HL-60/S4 (cell line): ENCODE measurements around the gene HBE1.
"Not testable (repeated sequence)": the region's sequence is repeated elsewhere in the genome, so short reads cannot be mapped to it uniquely, and the experiment has no call there.

ENCODE experiments used
- in situ Hi-C: fragments of 300-500 bp; cut with MboI; formaldehyde crosslinking; loops from 2 replicates; pipeline ENCODE4 v1.14.3; 2022; ENCODE audit warnings: low sequenced_read_pairs

The HBE1 gene

DNA sequence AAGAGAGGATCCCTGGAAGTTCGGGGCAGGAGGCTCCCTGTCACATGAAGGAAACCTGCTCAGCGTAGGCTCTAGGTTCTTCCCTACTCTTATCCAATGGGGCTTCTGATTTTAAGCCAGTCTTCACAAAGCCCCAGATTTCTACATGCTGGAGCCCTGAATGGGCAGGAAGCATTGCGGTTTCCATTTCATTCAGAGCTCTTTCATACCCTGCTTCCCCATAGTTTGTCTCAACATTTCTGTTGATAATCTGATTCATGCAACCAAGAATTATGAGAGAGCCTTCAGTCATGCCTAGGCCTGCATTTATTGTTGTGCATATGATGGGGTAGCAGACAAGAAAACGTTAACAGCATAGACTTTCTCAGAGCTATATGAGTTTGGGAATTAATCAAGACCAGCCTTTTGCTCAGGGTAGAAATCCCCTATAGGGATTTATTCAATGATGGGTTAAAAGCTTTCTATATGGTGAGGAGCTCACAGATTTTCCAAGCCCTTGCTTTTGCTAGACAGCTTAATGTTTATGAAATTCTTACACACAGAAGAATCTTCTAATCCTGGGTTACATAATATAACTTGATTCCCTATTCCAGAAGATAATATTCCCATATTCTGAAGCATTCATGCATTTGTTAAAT, 16.1 kb upstream of the HBE1 start:
- in situ Hi-C loops, result no loop called here

DNA sequence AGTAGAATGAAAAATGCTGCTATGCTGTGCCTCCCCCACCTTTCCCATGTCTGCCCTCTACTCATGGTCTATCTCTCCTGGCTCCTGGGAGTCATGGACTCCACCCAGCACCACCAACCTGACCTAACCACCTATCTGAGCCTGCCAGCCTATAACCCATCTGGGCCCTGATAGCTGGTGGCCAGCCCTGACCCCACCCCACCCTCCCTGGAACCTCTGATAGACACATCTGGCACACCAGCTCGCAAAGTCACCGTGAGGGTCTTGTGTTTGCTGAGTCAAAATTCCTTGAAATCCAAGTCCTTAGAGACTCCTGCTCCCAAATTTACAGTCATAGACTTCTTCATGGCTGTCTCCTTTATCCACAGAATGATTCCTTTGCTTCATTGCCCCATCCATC, 14.9 kb upstream of the HBE1 start:
- in situ Hi-C loops, result no loop called here

DNA sequence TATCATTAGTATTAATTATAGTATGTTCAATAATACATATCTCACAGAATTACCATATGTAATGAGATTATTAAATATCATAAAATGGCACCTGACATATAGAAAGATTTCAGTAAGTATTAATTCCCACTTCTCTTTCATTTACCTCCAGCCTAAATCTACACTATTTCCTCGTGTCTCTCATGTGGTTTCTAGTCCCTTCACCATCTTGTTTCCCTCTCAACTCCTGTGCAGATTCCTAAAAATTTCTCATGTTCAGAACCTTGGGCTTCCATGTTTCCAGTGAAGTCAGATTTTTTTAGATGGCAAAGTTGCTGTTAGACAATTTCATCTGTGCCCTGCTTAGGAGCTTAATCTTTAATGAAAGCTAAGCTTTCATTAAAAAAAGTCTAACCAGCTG, 14.1 kb upstream of the HBE1 start:
- in situ Hi-C loops, result no loop called here

DNA sequence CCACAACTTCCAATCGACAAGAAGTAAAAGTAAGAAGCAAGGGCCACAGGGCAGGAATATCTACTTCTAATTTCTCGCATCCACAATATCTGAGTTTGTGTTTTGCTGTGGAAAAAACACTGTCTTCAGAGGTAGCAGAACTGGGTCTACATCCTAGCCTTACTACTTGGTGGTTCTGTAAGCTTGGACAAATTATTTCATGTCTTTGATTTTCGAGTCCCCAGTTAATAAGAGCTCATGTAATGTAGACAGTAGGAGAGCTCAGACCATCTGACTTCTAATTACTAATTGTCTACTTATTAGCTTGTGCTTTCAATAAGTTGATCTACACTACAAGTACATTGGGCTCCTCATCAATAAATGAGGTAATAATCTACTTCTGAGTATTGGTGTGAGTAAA, 13.3 kb upstream of the HBE1 start:
- in situ Hi-C loops, result no loop called here

DNA sequence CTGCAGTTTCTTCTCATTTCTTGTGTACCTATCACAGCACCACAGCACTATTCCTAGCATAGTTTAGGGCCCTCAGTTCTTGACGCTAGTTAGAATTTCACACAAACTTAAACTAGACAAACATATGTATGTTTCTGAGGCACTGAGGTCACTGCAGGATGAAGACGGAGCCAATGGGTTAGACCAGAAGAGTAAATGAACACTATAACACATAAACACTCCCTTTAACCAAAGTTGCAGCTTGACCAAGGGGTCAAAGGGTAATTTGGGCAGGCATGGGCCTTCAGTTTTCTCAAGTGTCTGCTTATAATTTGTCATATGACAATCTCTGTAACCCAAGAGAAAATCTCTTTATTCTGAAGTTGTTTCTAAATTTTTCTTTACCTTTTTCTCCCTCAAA, 12.9 kb upstream of the HBE1 start:
- in situ Hi-C loops, result no loop called here

DNA sequence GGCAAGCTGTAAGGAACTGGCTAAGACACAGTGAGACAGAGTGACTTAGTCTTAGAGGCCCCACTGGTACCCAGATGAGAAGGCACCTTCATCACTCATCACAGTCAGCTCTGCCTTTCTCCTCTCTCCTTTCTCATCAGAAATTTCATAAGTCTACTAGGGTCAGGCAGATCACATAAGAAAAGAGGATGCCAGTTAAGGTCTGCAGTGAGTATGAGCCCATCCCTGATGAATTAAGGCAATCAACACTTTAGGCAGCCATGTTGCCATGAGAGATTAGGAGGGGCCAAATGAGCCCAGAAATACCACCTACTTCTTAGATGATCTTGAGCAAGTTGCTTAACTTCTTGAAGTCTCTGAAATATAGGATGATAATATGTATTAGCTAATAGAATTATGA, 11.9 kb upstream of the HBE1 start:
- in situ Hi-C loops, result no loop called here

DNA sequence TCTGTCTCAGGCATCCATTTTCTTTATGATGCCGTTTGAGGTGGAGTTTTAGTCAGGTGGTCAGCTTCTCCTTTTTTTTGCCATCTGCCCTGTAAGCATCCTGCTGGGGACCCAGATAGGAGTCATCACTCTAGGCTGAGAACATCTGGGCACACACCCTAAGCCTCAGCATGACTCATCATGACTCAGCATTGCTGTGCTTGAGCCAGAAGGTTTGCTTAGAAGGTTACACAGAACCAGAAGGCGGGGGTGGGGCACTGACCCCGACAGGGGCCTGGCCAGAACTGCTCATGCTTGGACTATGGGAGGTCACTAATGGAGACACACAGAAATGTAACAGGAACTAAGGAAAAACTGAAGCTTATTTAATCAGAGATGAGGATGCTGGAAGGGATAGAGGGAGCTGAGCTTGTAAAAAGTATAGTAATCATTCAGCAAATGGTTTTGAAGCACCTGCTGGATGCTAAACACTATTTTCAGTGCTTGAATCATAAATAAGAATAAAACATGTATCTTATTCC, 10.9 kb upstream of the HBE1 start:
- in situ Hi-C loops, result no loop called here

DNA sequence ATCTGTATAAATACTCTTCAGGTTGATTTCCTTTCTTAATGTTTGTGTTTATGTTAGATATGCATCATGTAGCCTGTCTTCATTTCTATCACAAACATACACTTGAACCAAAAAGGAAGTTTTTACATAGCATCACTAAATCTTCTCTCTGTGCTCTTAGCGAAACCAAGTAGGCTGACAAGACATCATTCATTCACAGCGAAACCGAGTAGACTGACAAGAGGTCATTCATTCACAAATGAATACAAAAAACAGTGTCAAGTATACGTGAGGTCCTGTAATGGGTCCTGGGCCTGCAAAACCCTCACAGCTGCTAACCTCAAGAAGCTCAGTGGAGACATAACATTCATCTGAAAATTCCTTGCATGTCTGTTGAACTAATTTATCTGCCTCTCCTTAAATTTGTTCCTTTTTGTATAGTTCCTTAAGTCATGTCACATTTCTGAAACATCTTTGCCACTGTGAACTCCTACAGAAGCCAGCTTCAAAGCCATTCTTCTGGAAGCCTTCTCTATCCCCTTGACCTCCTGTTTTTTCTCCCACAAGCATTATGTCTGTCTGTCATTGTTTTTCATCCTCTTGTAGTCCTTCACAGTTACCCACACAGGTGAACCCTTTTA, 9.8 kb upstream of the HBE1 start:
- in situ Hi-C loops, result no loop called here

DNA sequence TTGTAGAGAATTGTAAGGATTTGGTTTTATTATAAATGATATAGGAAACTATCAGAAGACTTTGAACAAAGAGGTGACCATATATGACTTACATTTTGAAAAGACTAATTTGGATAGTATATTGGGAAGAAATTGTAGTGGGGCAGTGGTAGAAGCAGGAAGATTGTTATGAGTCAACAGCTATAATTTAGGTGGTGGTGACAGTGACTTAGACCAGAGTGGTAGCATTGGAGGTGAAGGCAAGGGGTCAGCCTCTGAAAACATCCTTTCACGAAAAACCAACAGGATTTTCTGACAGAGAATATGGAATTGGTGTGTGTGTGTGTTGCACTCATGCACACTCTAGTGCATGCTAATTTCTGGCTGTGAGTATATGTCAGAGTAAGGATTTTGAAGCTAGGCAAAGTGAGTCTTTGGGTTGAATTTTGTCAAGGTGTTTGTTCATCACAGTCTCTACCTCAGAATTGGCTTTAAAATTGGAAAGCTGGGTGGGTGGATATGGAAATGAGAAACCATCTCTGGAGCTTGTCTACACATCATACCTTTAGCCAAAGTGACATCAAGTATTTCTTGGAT, 8.2 kb upstream of the HBE1 start:
- in situ Hi-C loops, result no loop called here

DNA sequence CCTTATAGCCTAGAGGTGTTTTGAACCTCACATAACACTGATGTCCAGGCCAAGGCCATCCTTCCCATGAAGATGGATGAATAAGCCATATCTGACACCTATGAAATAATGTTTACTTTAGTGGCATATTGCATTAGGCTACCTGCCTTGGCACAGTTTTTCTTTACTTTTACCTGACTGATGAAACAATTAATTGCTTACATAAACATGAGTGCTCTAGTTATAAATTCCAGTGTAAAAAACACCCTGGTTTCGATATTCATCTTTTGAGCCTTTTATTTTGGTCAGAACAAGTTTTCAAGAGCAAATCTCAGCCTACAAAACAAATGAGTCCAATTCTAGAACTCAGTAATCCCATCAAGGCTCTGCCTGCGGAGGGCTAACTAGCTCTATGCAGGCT, 7.0 kb upstream of the HBE1 start:
- in situ Hi-C loops, result no loop called here

DNA sequence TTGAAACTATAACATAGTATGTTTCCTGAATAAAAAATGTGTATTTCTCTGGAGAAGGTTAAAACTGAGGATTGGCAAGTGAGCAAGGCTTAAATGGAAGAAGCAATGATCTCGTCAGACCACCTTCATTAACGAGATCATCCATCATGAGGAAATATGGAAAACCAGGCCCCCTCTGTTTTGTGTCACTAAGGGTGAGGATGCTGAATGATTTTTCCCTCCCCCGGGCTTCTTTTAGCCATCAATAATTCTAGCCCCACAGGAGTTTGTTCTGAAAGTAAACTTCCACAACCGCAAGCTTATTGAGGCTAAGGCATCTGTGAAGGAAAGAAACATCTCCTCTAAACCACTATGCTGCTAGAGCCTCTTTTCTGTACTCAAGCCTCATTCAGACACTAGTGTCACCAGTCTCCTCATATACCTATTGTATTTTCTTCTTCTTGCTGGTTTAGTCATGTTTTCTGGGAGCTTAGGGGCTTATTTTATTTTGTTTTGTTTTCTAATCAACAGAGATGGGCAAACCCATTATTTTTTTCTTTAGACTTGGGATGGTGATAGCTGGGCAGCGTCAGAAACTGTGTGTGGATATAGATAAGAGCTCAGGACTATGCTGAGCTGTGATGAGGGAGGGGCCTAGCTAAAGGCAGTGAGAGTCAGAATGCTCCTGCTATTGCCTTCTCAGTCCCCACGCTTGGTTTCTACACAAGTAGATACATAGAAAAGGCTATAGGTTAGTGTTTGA, 5.8 kb upstream of the HBE1 start:
- in situ Hi-C loops, result no loop called here

DNA sequence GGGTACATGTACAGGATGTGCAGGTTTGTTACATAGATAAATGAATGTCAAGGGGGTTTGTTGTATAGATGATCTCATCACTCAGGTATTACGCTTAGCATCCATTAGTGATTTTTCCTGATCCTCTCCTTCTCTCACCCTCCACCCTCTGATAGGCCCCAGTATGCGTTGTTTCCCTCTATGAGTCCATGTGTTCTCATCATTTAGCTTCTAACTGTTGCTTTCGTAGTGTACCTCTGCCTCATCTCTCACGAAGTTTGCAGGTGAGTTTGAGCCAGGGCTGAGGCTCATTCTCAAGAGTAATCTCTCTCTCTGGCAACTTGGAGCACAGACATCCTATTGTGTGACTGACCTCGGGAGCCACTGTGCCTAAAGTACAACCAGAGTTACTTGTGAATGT, 4.7 kb upstream of the HBE1 start:
- in situ Hi-C loops, result no loop called here

DNA sequence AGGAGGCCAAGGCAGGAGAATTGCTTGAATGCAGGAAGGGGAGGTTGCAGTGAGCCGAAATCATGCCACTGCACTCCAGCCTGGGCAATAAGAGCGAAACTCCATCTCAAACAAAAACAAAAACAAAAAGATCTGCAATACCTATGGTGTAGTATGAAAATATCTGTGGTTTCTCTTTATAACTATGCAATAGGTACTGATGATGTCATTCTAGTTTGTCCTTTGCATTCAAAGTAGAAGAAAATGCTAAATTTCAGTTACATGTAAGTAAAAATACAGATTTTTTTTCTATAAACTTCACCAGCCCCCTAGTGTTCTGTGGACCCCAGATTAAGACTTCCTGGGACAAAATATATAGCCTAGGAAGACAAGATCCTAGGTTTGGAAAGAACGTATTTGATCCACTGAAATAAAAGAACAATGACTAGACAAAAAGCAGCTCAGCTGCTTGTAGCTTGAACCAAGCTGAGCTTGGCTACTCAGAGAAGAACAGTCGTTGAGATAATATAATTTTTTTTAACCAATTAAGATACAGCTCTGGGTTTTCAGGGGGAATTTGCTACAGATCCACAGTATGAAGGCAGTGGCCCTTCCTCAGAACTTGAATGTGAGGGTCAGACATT, 2.8 kb upstream of the HBE1 start:
- in situ Hi-C loops, result no loop called here

DNA sequence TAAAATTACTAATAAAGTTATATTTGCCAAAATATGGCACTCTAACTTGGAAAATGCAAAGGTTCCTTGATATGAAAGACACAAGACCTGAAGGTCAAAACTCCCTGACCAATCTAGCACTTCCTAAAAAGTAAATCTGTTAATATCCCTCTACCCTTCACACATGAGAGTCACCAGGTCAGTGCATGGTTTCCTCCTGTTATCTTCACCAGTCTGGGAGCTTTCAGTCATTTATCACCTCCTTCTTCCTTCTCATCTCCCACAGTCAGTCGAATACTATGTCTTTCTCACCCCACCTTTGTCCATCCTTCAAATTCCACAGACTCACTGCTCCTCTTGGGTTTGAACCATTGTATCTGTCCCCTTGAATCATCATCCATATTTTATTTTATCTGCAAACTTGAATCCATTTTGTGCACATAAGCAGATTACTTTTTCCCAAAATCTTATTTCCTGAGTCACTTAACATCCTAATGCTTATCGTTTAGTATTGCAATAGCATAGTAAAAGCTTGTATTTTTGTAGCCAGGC, 2.6 kb downstream of the HBE1 start:
- in situ Hi-C loops, result no loop called here

DNA sequence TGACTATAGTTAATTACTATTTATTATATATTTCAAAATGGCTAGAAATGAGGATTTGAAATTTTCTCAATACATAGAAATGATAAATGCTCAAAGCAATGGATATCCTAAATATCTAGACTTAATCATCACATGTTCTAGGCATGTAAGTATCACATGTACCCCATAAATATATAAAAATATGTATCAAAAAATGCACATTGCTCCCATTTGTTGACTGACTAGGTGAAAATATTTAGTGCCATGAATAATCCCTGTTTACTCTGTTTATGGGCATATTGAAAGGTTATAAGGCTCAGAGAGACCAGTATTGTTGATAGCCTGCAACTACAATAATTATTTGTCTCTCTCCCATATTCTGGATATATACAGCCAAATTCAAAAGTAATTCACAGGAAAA, 3.1 kb downstream of the HBE1 start:
- in situ Hi-C loops, result no loop called here

DNA sequence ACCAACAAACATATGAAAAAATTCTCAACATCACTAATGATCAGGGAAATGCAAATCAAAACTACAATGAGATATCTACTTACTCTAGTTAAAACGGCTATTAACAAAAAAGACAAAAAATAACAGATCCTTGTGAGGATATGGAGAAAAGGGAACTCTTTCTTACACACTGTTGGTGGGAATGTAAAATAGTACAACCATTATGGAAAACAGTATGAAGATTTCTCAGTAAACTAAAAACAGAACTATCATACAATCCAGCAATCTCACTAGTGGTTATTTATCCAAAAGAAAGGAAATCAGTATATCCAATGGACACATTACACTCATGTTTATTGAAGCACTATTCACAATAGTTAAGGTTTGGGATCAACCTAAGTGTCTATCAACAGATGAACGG, 3.9 kb downstream of the HBE1 start:
- in situ Hi-C loops, result no loop called here

DNA sequence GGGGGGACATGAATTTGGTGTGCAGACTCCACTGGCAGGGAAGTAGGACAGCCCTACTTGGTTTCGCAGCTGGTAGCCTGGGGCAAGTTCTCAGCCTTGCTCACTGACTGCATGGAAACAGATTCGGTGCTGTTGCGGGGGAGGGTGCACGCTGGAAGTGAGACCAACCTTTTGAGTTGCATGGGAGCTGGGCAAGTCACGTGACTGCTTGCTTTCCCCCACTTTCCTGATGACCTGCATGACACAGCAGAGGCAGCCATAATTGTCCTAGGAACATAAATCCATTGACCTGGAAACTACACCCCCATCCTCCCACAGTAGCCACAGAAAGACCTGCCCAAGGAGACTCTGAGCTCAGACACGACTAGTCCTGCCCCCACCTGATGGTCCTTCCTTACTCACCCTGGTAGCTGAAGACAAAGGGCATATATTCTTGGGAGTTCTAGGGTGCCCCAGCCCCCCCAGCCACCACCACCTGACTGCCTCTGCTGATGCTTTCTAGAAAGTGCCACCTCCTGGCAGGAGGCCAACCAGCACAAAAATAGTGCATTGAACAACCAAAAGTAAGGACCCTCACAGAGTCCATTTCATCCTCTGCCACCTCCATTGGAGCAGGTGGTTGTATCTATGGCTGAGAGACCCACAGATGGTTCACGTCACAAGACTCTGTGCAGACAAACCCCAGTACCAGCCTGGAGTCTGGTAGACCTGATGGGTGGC, 11.0 kb downstream of the HBE1 start:
- in situ Hi-C loops, result no loop called here

DNA sequence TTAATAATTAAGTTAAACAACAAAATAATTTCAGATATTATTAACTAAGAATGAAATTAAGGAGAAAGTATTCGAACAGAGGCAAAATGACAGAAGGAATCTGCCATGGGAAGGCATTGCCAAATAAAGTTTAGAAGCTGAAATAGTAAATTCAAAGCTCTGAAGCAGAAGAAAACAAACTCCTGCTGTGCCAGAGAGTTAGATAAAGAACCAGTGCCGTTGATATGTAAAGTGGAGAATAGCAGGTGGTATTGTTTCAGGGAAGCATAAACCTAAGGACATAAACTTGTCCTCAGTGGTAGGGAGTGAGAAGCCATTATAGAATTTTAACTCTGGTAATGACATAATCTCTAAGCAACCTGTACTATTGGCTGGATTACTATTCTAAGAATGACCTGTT, 12.4 kb downstream of the HBE1 start:
- in situ Hi-C loops, result no loop called here

DNA sequence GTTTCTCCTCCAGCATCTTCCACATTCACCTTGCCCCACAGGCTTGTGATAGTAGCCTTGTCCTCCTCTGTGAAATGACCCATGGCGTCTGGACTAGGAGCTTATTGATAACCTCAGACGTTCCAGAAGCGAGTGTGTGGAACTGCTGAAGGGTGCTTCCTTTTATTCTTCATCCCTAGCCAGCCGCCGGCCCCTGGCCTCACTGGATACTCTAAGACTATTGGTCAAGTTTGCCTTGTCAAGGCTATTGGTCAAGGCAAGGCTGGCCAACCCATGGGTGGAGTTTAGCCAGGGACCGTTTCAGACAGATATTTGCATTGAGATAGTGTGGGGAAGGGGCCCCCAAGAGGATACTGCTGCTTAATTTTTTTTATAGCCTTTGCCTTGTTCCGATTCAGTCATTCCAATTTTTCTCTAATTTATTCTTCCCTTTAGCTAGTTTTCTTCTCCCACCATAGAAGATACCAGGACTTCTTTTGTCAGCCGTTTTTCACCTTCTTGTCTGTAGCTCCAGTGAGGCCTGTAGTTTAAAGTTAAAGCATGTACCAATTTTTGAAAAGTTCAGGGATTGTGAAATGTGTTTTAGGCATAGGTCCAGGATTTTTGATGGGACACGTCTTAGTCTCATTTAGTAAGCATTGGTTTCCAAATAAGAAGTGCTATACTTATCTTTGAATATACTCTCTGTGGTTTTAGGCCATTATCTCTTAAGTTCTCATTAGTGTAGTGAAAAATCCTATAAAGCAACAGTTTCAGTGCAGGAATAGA, 14.9 kb downstream of the HBE1 start, which contains the start of gene HBG2:
HBG2 (minus strand) TSS at position 136 of the 768 bp plus-strand sequence; CDS start at position 83, 53 bp downstream.
- in situ Hi-C loops, result not testable (repeated sequence)

DNA sequence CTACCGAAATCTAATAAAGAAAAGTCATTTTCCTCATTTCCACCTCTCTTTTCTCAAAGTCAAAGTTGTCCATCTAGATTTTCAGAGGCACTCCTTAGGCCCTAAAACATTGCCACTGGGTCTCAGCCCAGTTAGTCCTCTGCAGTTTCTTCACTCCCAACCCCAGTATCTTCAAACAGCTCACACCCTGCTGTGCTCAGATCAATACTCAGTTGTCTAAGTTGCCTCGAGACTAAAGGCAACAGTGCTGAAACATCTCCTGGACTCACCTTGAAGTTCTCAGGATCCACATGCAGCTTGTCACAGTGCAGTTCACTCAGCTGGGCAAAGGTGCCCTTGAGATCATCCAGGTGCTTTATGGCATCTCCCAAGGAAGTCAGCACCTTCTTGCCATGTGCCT, 15.7 kb downstream of the HBE1 start:
- in situ Hi-C loops, result not testable (repeated sequence)
